ENCODE measurements around the gene SEPHS1.

SEPHS1 gene

DNA sequence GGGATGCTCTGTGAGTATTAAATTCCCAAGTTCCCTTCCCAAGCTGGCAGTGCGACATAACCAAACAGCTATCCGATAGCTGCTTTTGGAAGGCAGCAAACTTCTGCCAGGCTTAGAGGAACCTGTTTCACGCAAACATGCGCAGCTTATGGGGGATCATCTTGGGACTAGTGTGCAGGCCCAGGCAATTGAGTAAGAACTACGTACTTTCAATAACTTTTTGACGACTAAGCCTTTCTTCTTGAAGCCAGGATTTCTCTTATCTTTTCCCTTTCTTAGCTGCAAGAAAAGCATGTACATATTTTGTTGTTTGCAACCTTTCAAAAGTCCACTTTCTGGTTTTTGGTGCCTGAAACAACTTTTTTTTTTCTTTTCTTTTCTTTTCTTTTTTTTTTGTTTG lies 28.7 kb upstream of the SEPHS1 start:
- H3K4me2 ChIP-seq (ENCODE audit: low read length, poor library complexity, severe bottlenecking): no peak overlapping the region
- H3K79me1 ChIP-seq (replicated peaks; ENCODE audit: low read length, poor library complexity, severe bottlenecking): no peaks in the 10 kb centered on the region
- peaks cover 24 to 46% of the 10 kb centered on the region in 2 experiments for H3K27me3 ChIP-seq (ENCODE audit: control insufficient read depth in 1 of 2, insufficient read depth in 1 of 2, low read length in 2 of 2)
- no peak for DNase-seq
- no peak overlapping the region for H3K23ac ChIP-seq (ENCODE audit: low read length in 2 of 2)
- H3K27ac ChIP-seq (ENCODE audit: low read length, poor library complexity, severe bottlenecking): no peak overlapping the region
- H2BK12ac ChIP-seq (ENCODE audit: low read length in 2 of 2): no peak overlapping the region
- H2BK120ac ChIP-seq (ENCODE audit: low read depth, low read length): no peak overlapping the region
- no peak overlapping the region for H4K8ac ChIP-seq (ENCODE audit: low read length)
- no peak overlapping the region for H4K91ac ChIP-seq (ENCODE audit: low read length)
- H2BK15ac ChIP-seq (ENCODE audit: low read depth, poor library complexity, severe bottlenecking): no peak overlapping the region
- no peaks in the 10 kb centered on the region for H3K4me1 ChIP-seq (ENCODE audit: control insufficient read depth, insufficient read depth, low read depth, low read length)
- no peak overlapping the region for H3K4me3 ChIP-seq (ENCODE audit: insufficient read depth in 1 of 2, low read depth in 1 of 2, low read length in 2 of 2)
- no peak overlapping the region for H2BK5ac ChIP-seq (ENCODE audit: low read depth, low read length, poor library complexity, severe bottlenecking)
- 81% methylated on average over 6 of the region's 6 CpGs for WGBS
- no peak overlapping the region for H2AK5ac ChIP-seq (ENCODE audit: low read length, severe bottlenecking)
- no peak overlapping the region for H3K4ac ChIP-seq (ENCODE audit: low read depth in 1 of 2, low read length in 2 of 2)
- H3K9me3 ChIP-seq (ENCODE audit: control insufficient read depth, low read length): no peaks in the 10 kb centered on the region
- no peak overlapping the region for H2AFZ ChIP-seq (ENCODE audit: low read depth, low read length)
- H3K18ac ChIP-seq (ENCODE audit: low read depth in 1 of 2, low read length in 2 of 2): no peak overlapping the region
- H3K9ac ChIP-seq (ENCODE audit: low read length): no peak overlapping the region
- no peaks in the 10 kb centered on the region for H3K36me3 ChIP-seq (ENCODE audit: control insufficient read depth in 1 of 2, insufficient read depth in 2 of 2, low read depth in 1 of 2, low read length in 2 of 2)
- no peak overlapping the region for H3K14ac ChIP-seq (ENCODE audit: low read length in 2 of 2)

DNA sequence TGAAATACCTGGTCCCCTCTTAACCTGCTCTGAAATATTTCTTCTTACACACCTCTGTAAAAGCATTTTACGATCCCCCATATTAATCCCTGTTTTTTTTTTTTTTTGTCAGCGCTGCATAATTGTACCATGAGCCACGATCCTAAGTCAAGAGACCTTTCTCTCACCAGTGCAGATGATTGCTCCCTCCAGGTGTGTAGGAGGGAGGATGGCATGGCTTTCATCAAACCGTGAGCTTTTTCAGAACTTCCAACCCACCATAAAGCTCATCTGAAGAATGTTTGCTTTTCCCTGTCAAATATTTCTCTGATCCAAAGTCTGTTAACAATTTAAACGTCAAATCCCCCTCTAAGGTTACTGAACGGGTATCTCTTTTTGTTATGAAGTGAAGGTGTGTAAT lies 28.2 kb upstream of the SEPHS1 start:
- Histone ChIP-seq H2AFZ (ENCODE audit: low read depth, low read length) (no peak overlapping the region), H3K27me3 (ENCODE audit: control insufficient read depth in 1 of 2, insufficient read depth in 1 of 2, low read length in 2 of 2) (peaks cover 20 to 42% of the 10 kb centered on the region in 2 experiments), H3K14ac (ENCODE audit: low read length in 2 of 2) (no peak overlapping the region), H2BK15ac (ENCODE audit: low read depth, poor library complexity, severe bottlenecking) (no peak overlapping the region), H3K4me2 (ENCODE audit: low read length, poor library complexity, severe bottlenecking) (no peak overlapping the region), H3K4me3 (ENCODE audit: insufficient read depth in 1 of 2, low read depth in 1 of 2, low read length in 2 of 2) (no peak overlapping the region), H2BK5ac (ENCODE audit: low read depth, low read length, poor library complexity, severe bottlenecking) (no peak overlapping the region), H3K36me3 (ENCODE audit: control insufficient read depth in 1 of 2, insufficient read depth in 2 of 2, low read depth in 1 of 2, low read length in 2 of 2) (no peaks in the 10 kb centered on the region), H3K9ac (ENCODE audit: low read length) (no peak overlapping the region), H3K27ac (ENCODE audit: low read length, poor library complexity, severe bottlenecking) (no peak overlapping the region), H4K8ac (ENCODE audit: low read length) (no peak overlapping the region), H4K91ac (ENCODE audit: low read length) (no peak overlapping the region), H3K18ac (ENCODE audit: low read depth in 1 of 2, low read length in 2 of 2) (no peak overlapping the region), H2BK120ac (ENCODE audit: low read depth, low read length) (no peak overlapping the region), H3K79me1 (replicated peaks; ENCODE audit: low read length, poor library complexity, severe bottlenecking) (no peaks in the 10 kb centered on the region), H3K9me3 (ENCODE audit: control insufficient read depth, low read length) (no peaks in the 10 kb centered on the region), H2AK5ac (ENCODE audit: low read length, severe bottlenecking) (no peak overlapping the region), H3K4me1 (ENCODE audit: control insufficient read depth, insufficient read depth, low read depth, low read length) (no peaks in the 10 kb centered on the region), H3K23ac (ENCODE audit: low read length in 2 of 2) (no peak overlapping the region), H2BK12ac (ENCODE audit: low read length in 2 of 2) (no peak overlapping the region), H3K4ac (ENCODE audit: low read depth in 1 of 2, low read length in 2 of 2) (no peak overlapping the region)
- DNase-seq: no peak
- WGBS: 83% methylated on average over 5 of the region's 6 CpGs

DNA sequence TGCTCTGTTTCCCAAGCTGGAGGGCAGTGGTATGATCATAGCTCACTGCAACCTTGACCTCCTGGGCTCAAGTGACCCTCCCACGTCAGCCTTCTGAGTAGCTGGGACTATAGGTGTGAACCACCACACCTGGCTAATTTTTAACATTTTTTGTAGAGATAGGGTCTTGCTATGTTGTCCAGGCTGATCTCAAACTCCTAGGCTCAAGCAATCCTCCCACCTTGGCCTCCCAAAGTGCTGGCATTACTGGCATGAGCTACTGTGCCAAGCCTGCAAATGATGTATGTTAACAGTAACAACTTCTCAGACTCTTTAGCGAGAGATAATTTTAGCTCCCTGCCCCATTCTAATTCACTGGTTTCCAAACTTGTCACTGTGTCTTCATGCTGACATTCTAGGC lies 27.7 kb upstream of the SEPHS1 start:
- Histone ChIP-seq H2BK15ac (ENCODE audit: low read depth, poor library complexity, severe bottlenecking) (no peak overlapping the region), H3K4ac (ENCODE audit: low read depth in 1 of 2, low read length in 2 of 2) (no peak overlapping the region), H3K23ac (ENCODE audit: low read length in 2 of 2) (no peak overlapping the region), H3K9me3 (ENCODE audit: control insufficient read depth, low read length) (no peaks in the 10 kb centered on the region), H3K14ac (ENCODE audit: low read length in 2 of 2) (no peak overlapping the region), H3K18ac (ENCODE audit: low read depth in 1 of 2, low read length in 2 of 2) (no peak overlapping the region), H3K9ac (ENCODE audit: low read length) (no peak overlapping the region), H3K27ac (ENCODE audit: low read length, poor library complexity, severe bottlenecking) (no peak overlapping the region), H2BK5ac (ENCODE audit: low read depth, low read length, poor library complexity, severe bottlenecking) (no peak overlapping the region), H3K36me3 (ENCODE audit: control insufficient read depth in 1 of 2, insufficient read depth in 2 of 2, low read depth in 1 of 2, low read length in 2 of 2) (no peaks in the 10 kb centered on the region), H2BK120ac (ENCODE audit: low read depth, low read length) (no peak overlapping the region), H4K91ac (ENCODE audit: low read length) (no peak overlapping the region), H2BK12ac (ENCODE audit: low read length in 2 of 2) (no peak overlapping the region), H3K4me1 (ENCODE audit: control insufficient read depth, insufficient read depth, low read depth, low read length) (no peaks in the 10 kb centered on the region), H3K27me3 (ENCODE audit: control insufficient read depth in 1 of 2, insufficient read depth in 1 of 2, low read length in 2 of 2) (peaks cover 16 to 38% of the 10 kb centered on the region in 2 experiments), H3K4me3 (ENCODE audit: insufficient read depth in 1 of 2, low read depth in 1 of 2, low read length in 2 of 2) (no peak overlapping the region), H2AK5ac (ENCODE audit: low read length, severe bottlenecking) (no peak overlapping the region), H4K8ac (ENCODE audit: low read length) (no peak overlapping the region), H3K4me2 (ENCODE audit: low read length, poor library complexity, severe bottlenecking) (no peak overlapping the region), H2AFZ (ENCODE audit: low read depth, low read length) (no peak overlapping the region), H3K79me1 (replicated peaks; ENCODE audit: low read length, poor library complexity, severe bottlenecking) (no peaks in the 10 kb centered on the region)
- no peak for DNase-seq
- 77% methylated on average over 2 of the region's 2 CpGs for WGBS

DNA sequence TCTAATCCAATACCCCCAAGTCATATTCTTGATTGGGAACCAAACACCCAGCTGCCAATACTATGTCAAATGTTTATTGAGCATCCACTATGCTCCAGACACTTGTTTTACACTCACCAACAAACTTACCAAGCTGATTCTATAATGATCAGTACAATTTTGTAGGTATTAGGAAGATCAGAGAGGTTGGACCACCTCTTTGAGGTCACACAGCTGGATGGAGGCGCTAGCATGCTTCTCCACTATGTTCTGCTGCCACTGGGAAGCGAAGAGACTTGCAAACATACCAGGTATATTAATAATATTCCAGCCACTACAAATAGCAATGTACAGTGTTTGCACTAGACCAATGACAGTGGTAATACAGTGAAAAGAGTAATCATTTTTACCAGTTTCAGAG lies 25.6 kb upstream of the SEPHS1 start:
- no peak overlapping the region for H2BK5ac ChIP-seq (ENCODE audit: low read depth, low read length, poor library complexity, severe bottlenecking)
- no peak overlapping the region for H2BK120ac ChIP-seq (ENCODE audit: low read depth, low read length)
- H3K36me3 ChIP-seq (ENCODE audit: control insufficient read depth in 1 of 2, insufficient read depth in 2 of 2, low read depth in 1 of 2, low read length in 2 of 2): no peaks in the 10 kb centered on the region
- no peak overlapping the region for H3K4me2 ChIP-seq (ENCODE audit: low read length, poor library complexity, severe bottlenecking)
- no peak overlapping the region for H4K91ac ChIP-seq (ENCODE audit: low read length)
- H3K18ac ChIP-seq (ENCODE audit: low read depth in 1 of 2, low read length in 2 of 2): no peak overlapping the region
- H3K27ac ChIP-seq (ENCODE audit: low read length, poor library complexity, severe bottlenecking): no peak overlapping the region
- no peak for DNase-seq
- no peaks in the 10 kb centered on the region for H3K9me3 ChIP-seq (ENCODE audit: control insufficient read depth, low read length)
- no peak overlapping the region for H2BK12ac ChIP-seq (ENCODE audit: low read length in 2 of 2)
- H3K14ac ChIP-seq (ENCODE audit: low read length in 2 of 2): no peak overlapping the region
- no peak overlapping the region for H3K4ac ChIP-seq (ENCODE audit: low read depth in 1 of 2, low read length in 2 of 2)
- no peaks in the 10 kb centered on the region for H3K79me1 ChIP-seq (replicated peaks; ENCODE audit: low read length, poor library complexity, severe bottlenecking)
- H3K4me1 ChIP-seq (ENCODE audit: control insufficient read depth, insufficient read depth, low read depth, low read length): no peaks in the 10 kb centered on the region
- H3K23ac ChIP-seq (ENCODE audit: low read length in 2 of 2): no peak overlapping the region
- WGBS: 70% methylated on average over 2 of the region's 2 CpGs
- H2AFZ ChIP-seq (ENCODE audit: low read depth, low read length): no peak overlapping the region
- H2BK15ac ChIP-seq (ENCODE audit: low read depth, poor library complexity, severe bottlenecking): no peak overlapping the region
- no peak overlapping the region for H3K9ac ChIP-seq (ENCODE audit: low read length)
- H3K4me3 ChIP-seq (ENCODE audit: insufficient read depth in 1 of 2, low read depth in 1 of 2, low read length in 2 of 2): no peak overlapping the region
- no peak overlapping the region for H4K8ac ChIP-seq (ENCODE audit: low read length)
- H3K27me3 ChIP-seq (ENCODE audit: control insufficient read depth in 1 of 2, insufficient read depth in 1 of 2, low read length in 2 of 2): peaks cover 11 to 25% of the 10 kb centered on the region in 2 experiments
- H2AK5ac ChIP-seq (ENCODE audit: low read length, severe bottlenecking): no peak overlapping the region

All from mesenchymal stem cell (in vitro differentiated cells and primary cell).